Measurements from ENCODE around the gene INHA. TPM values are rescaled to one million over a fixed set of nuclear protein-coding genes. Genes with fewer than 3 reads are reported as not detected.

INHA gene
- total RNA-seq, 2 experiments from 2014 or later: not detected

- ATAC-seq (ENCODE audit: poor library complexity): no peak
- Histone ChIP-seq H3K36me3 (ENCODE audit: insufficient read depth, low read length) (no peaks in the 10 kb centered on the region), H3K4me3 (ENCODE audit: low read length) (no peak overlapping the region), H3K27me3 (ENCODE audit: control insufficient read depth in 1 of 2, insufficient read depth in 2 of 2, low read length in 2 of 2) (peaks cover 60 to 73% of the 10 kb centered on the region in 2 experiments), H3K27ac (ENCODE audit: low read depth in 1 of 2, low read length in 2 of 2) (no peak overlapping the region), H3K9me3 (ENCODE audit: control insufficient read depth in 1 of 2, insufficient read depth in 1 of 2, low read length in 2 of 2) (peaks cover 0 to 3% of the 10 kb centered on the region in 2 experiments), H3K4me1 (ENCODE audit: insufficient read depth, low read length) (peaks cover 15% of the 10 kb centered on the region)
- Mint-ChIP-seq H3K27me3 (peaks cover 89% of the 10 kb centered on the region), H3K36me3 (ENCODE audit: low read depth) (no peaks in the 10 kb centered on the region), H3K4me3 (no peak overlapping the region), H3K4me1 (ENCODE audit: low read depth) (peaks cover 7% of the 10 kb centered on the region), H3K9me3 (no peaks in the 10 kb centered on the region), H3K27ac (no peak overlapping the region)
- DNase-seq: no peak
- POLR2A ChIA-PET: interaction anchor here (0.7 kb wide), 1 partner anchor 125 kb away, joined by 3 read pairs; no protein-coding TSS in a partner anchor
- intact Hi-C loops (cut with DNase I, micrococcal nuclease): no loop called here
- no peak for TF ChIP-seq CTCF (IDR thresholded peaks at IDR 0.05)
- CTCF ChIA-PET: interaction anchor here (1.8 to 3.2 kb wide), 2 partner anchors 18 to 125 kb away, joined by 4 to 31 read pairs; no protein-coding TSS in a partner anchor
Measured at GRCh38 chr2:219527472-219527871, 44.6 kb upstream of the INHA start.

- H3K27me3 Mint-ChIP-seq: peaks cover 75% of the 10 kb centered on the region
- ATAC-seq (ENCODE audit: poor library complexity) (peak; percentile 99), DNase-seq (peak; percentile 75 to 91 (median 83))
- ChIA-PET CTCF (interaction anchor here (0.6 to 3.2 kb wide), 33 partner anchors 9 to 472 kb away, joined by 3 to 35 read pairs (median 4); partner anchors contain the start of genes ASIC4, CHPF, DNPEP and GMPPA), POLR2A (interaction anchor here (0.7 to 1.6 kb wide), 6 partner anchors 21 to 128 kb away, joined by 3 to 11 read pairs (median 4); partner anchors contain the start of gene GMPPA)
- H3K9me3 Mint-ChIP-seq: no peaks in the 10 kb centered on the region
- Histone ChIP-seq H3K27me3 (ENCODE audit: control insufficient read depth in 1 of 2, insufficient read depth in 2 of 2, low read length in 2 of 2) (peaks cover 36 to 49% of the 10 kb centered on the region in 2 experiments), H3K27ac (ENCODE audit: low read depth in 1 of 2, low read length in 2 of 2) (no peak overlapping the region), H3K4me1 (ENCODE audit: insufficient read depth, low read length) (peaks cover 4% of the 10 kb centered on the region), H3K9me3 (ENCODE audit: control insufficient read depth in 1 of 2, insufficient read depth in 1 of 2, low read length in 2 of 2) (peaks cover 0 to 3% of the 10 kb centered on the region in 2 experiments), H3K36me3 (ENCODE audit: insufficient read depth, low read length) (no peaks in the 10 kb centered on the region), H3K4me3 (ENCODE audit: low read length) (no peak overlapping the region)
- intact Hi-C loops (cut with DNase I, micrococcal nuclease): loop anchor here (1.0 to 2.0 kb wide), 6 partner anchors 22 to 127 kb away; no protein-coding TSS in a partner anchor
- no peaks in the 10 kb centered on the region for H3K4me1 Mint-ChIP-seq (ENCODE audit: low read depth)
- no peak overlapping the region for H3K4me3 Mint-ChIP-seq
- H3K36me3 Mint-ChIP-seq (ENCODE audit: low read depth): no peaks in the 10 kb centered on the region
- TF ChIP-seq CTCF (IDR thresholded peaks at IDR 0.05): peak; percentile 98
- H3K27ac Mint-ChIP-seq: no peak overlapping the region
Measured at GRCh38 chr2:219530048-219530963, 41.8 kb upstream of the INHA start.

GRCh38 chr2:219531639-219532377 lies 40.3 kb upstream of the INHA start:
- H3K36me3 Mint-ChIP-seq (ENCODE audit: low read depth): no peaks in the 10 kb centered on the region
- H3K4me3 ChIP-seq (ENCODE audit: low read length): no peak overlapping the region
- H3K36me3 ChIP-seq (ENCODE audit: insufficient read depth, low read length): no peaks in the 10 kb centered on the region
- H3K27ac Mint-ChIP-seq: no peak overlapping the region
- intact Hi-C loops (cut with DNase I, micrococcal nuclease): loop anchor here in 1 of 2 experiments (2.0 kb wide), 1 partner anchor 23 kb away; no protein-coding TSS in a partner anchor
- H3K27ac ChIP-seq (ENCODE audit: low read depth in 1 of 2, low read length in 2 of 2): no peak overlapping the region
- no peak for TF ChIP-seq CTCF (IDR thresholded peaks at IDR 0.05)
- no peaks in the 10 kb centered on the region for H3K4me1 Mint-ChIP-seq (ENCODE audit: low read depth)
- peaks cover 67% of the 10 kb centered on the region for H3K27me3 Mint-ChIP-seq
- H3K4me3 Mint-ChIP-seq: no peak overlapping the region
- H3K9me3 Mint-ChIP-seq: no peaks in the 10 kb centered on the region
- POLR2A ChIA-PET: no interaction called here
- DNase-seq (no peak), ATAC-seq (ENCODE audit: poor library complexity) (no peak)
- CTCF ChIA-PET: interaction anchor here (2.5 kb wide), 1 partner anchor 36 kb away, joined by 29 read pairs; a partner anchor contains a TSS
- H3K9me3 ChIP-seq (ENCODE audit: control insufficient read depth in 1 of 2, insufficient read depth in 1 of 2, low read length in 2 of 2): peaks cover 0 to 3% of the 10 kb centered on the region in 2 experiments
- H3K4me1 ChIP-seq (ENCODE audit: insufficient read depth, low read length): peaks cover 4% of the 10 kb centered on the region
- peaks cover 23 to 34% of the 10 kb centered on the region in 2 experiments for H3K27me3 ChIP-seq (ENCODE audit: control insufficient read depth in 1 of 2, insufficient read depth in 2 of 2, low read length in 2 of 2)
